WERI-Rb-1 (cell line): ENCODE results near the gene FNDC1.

Experiments used
- DNase-seq: peaks from one replicate; pipeline ENCODE4 v3.0.0-alpha.2; 2020
- H3K27ac ChIP-seq: fragments of 250-450 bp; sonication (Bioruptor Pico); 2 replicates; pipeline ENCODE4 v1.5.1; 2020; ENCODE audit warnings: mild to moderate bottlenecking, moderate library complexity
- H3K27me3 ChIP-seq: fragments of 250-450 bp; sonication (Bioruptor Pico); 2 replicates; pipeline ENCODE4 v1.5.1; 2021; ENCODE audit warnings: mild to moderate bottlenecking, low read depth, moderate library complexity; ENCODE audit not compliant: insufficient read depth, severe bottlenecking
- H3K36me3 ChIP-seq: fragments of 250-450 bp; sonication (Bioruptor Pico); 2 replicates; pipeline ENCODE4 v1.5.1; 2020; ENCODE audit warnings: mild to moderate bottlenecking, moderate library complexity
- H3K4me3 ChIP-seq: 2 replicates; pipeline ENCODE4 v1.5.1; 2011; ENCODE audit warnings: low read depth, mild to moderate bottlenecking, control low read depth, low read length
- H3K9me3 ChIP-seq: fragments of 250-450 bp; sonication (Bioruptor Pico); 2 replicates; pipeline ENCODE4 v1.5.1; 2021; ENCODE audit warnings: mild to moderate bottlenecking, moderate library complexity; ENCODE audit not compliant: severe bottlenecking
- CTCF ChIP-seq: IDR thresholded peaks from 2 replicates; pipeline ENCODE4 v1.5.1; 2011; ENCODE audit warnings: low read depth, mild to moderate bottlenecking, control low read depth, inconsistent platforms, low read length

The FNDC1 gene

DNA sequence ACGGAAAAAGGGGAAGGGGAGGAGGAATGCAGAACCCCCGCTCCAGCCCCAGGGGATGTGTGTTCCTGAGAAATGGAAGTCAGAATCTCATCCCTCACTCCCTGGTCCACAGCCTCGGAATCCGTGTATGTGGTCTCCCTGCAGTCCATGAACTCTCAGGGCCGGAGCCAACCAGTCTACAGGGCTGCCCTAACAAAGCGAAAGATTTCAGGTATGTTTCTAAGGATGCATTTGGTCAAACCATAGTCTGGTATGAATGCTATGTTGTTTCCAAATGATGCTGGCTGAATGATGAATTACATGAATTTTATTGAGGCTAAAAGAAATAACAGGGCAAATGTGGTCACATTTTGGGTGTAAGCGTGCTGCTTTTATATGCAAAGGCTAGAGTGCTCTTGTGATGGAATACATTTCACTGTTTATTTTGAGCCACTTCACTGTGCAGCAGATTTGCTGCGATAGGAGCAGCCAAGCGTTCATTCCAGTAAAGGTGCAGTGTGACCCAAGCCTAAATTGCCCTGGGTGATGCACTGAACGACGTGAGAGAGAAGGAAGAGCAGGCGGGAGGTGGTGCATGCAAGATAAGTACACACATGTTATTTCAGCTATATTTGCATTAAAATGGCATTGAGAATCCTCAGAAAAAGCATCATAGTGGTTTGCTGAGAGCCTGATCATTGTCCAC, 52.4 kb downstream of the FNDC1 start:
- Histone ChIP-seq H3K36me3 (no peaks in the 10 kb centered on the region), H3K9me3 (no peaks in the 10 kb centered on the region), H3K27ac (no peak overlapping the region), H3K27me3 (peaks cover 65% of the 10 kb centered on the region), H3K4me3 (no peak overlapping the region)
- DNase-seq: no peak
- no peak for TF ChIP-seq CTCF

DNA sequence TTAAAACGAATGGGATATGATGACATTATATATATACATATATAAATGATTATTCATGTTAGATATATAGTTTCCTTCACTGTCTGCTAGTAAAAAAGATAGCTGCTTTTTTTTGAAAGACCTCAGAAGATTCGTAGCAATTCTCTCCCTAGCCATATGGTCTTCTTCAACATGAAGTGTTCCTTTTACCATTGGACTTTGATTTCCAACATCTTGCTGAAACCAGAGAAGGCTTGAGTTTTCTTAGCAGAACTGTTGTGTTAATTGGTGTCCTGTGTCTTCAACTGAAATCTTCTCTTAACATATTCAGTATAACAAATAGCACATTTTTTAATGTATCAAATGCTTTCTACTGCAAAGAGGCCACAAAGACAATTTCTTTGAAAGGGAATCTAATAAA, 55.3 kb downstream of the FNDC1 start:
- Histone ChIP-seq H3K27ac (no peak overlapping the region), H3K27me3 (peaks cover 57% of the 10 kb centered on the region), H3K9me3 (no peaks in the 10 kb centered on the region), H3K36me3 (no peaks in the 10 kb centered on the region), H3K4me3 (no peak overlapping the region)
- no peak for TF ChIP-seq CTCF
- no peak for DNase-seq

DNA sequence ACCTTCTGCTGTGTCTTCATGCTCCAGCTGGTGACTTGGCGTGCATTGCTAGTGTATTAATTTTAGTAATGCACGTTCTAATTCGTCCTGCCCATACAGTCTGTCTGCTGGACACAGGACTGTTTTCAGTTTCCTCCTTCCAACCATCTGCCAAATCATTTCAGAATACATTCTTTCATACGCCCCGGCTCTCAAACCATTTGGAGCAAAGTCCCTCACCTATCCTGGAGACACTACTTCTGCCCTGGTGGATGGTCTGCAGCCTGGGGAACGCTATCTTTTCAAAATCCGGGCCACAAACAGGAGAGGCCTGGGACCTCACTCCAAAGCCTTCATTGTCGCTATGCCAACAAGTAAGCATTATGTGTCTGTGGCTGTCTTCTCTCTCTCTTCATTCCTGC, 60.5 kb downstream of the FNDC1 start:
- TF ChIP-seq CTCF: no peak
- no peak for DNase-seq
- H3K27ac ChIP-seq: no peak overlapping the region

DNA sequence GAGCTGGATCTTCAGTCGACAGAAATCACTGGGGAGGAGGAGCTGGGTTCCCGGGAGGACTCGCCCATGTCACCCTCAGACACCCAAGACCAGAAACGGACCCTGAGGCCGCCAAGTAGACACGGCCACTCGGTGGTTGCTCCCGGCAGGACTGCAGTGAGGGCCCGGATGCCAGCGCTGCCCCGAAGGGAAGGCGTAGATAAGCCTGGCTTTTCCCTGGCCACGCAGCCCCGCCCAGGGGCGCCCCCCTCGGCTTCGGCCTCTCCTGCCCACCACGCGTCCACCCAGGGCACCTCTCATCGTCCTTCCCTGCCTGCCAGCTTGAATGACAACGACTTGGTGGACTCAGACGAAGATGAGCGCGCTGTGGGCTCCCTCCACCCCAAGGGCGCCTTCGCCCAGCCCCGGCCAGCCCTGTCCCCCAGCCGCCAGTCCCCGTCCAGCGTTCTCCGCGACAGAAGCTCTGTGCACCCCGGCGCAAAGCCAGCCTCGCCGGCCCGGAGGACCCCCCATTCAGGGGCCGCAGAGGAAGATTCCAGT, 63.0 kb downstream of the FNDC1 start:
- no peak overlapping the region for H3K27ac ChIP-seq
- H3K36me3 ChIP-seq: no peaks in the 10 kb centered on the region
- H3K4me3 ChIP-seq: no peak overlapping the region
- no peaks in the 10 kb centered on the region for H3K9me3 ChIP-seq
- no peak for DNase-seq
- H3K27me3 ChIP-seq: peaks cover 56% of the 10 kb centered on the region
- TF ChIP-seq CTCF: no peak

More for the DNA sequence above, 60.5 kb downstream of the FNDC1 start:
- Histone ChIP-seq H3K4me3 (no peak overlapping the region), H3K36me3 (no peaks in the 10 kb centered on the region), H3K27me3 (peaks cover 51% of the 10 kb centered on the region), H3K9me3 (no peaks in the 10 kb centered on the region)

- no peaks in the 10 kb centered on the region for H3K36me3 ChIP-seq
- H3K9me3 ChIP-seq: no peaks in the 10 kb centered on the region
- no peak for TF ChIP-seq CTCF
- no peak overlapping the region for H3K4me3 ChIP-seq
- DNase-seq: no peak
- H3K27me3 ChIP-seq: peaks cover 60% of the 10 kb centered on the region
- no peak overlapping the region for H3K27ac ChIP-seq
Observed at GRCh38 chr6:159232751-159233150, 63.6 kb downstream of the FNDC1 start.
